Kidney capillary endothelial cell (primary cell): Measurements from ENCODE around the gene ARHGAP4.

ENCODE experiments used
- DNase-seq: peaks from one replicate; pipeline ENCODE4 v3.0.0-alpha.2; 2018; ENCODE audit warnings: low spot score

Gene ARHGAP4

GRCh38 chrX:153905481-153906095 lies 20.5 kb downstream of the ARHGAP4 start:
- no peak for DNase-seq

GRCh38 chrX:153903991-153904957 lies 21.8 kb downstream of the ARHGAP4 start, which contains the start of gene AVPR2:
TSS of gene AVPR2 (plus strand) at chrX:153904673. CDS start at chrX:153905146, 473 bp downstream.
- DNase-seq: no peak

GRCh38 chrX:153903238-153903980 lies 22.7 kb downstream of the ARHGAP4 start:
- DNase-seq: no peak

- DNase-seq: no peak
Observed at GRCh38 chrX:153902385-153902784, 23.7 kb downstream of the ARHGAP4 start.

GRCh38 chrX:153901753-153902140 lies 24.3 kb downstream of the ARHGAP4 start:
- no peak for DNase-seq

GRCh38 chrX:153900831-153901752 lies 25.0 kb downstream of the ARHGAP4 start:
- DNase-seq: no peak

- DNase-seq: no peak
Observed at GRCh38 chrX:153897899-153898298, 28.2 kb downstream of the ARHGAP4 start.

GRCh38 chrX:153889123-153889522 lies 36.9 kb downstream of the ARHGAP4 start:
- DNase-seq: no peak

GRCh38 chrX:153888344-153888743 lies 37.7 kb downstream of the ARHGAP4 start:
- DNase-seq: no peak

GRCh38 chrX:153887385-153887784 lies 38.7 kb downstream of the ARHGAP4 start:
- DNase-seq: no peak

GRCh38 chrX:153886915-153887314 lies 39.1 kb downstream of the ARHGAP4 start:
- no peak for DNase-seq

GRCh38 chrX:153885968-153886903 lies 39.8 kb downstream of the ARHGAP4 start, which contains the start of gene L1CAM:
TSS of gene L1CAM (minus strand) at chrX:153886173. CDS start at chrX:153875836, 10,337 bp downstream.
- DNase-seq: no peak

- DNase-seq: no peak
Observed at GRCh38 chrX:153885208-153885787, 40.8 kb downstream of the ARHGAP4 start.

GRCh38 chrX:153884590-153884989 lies 41.5 kb downstream of the ARHGAP4 start:
- no peak for DNase-seq

- DNase-seq: no peak
Observed at GRCh38 chrX:153884136-153884535, 41.9 kb downstream of the ARHGAP4 start.

- no peak for DNase-seq
Observed at GRCh38 chrX:153883163-153883843, 42.8 kb downstream of the ARHGAP4 start.

- DNase-seq: no peak
Observed at GRCh38 chrX:153882557-153882956, 43.5 kb downstream of the ARHGAP4 start.

- no peak for DNase-seq
Observed at GRCh38 chrX:153882086-153882498, 44.0 kb downstream of the ARHGAP4 start.

GRCh38 chrX:153881281-153881680 lies 44.8 kb downstream of the ARHGAP4 start:
- DNase-seq: no peak
